Lower lobe of right lung (tissue), 2 donors: ENCODE data around the gene MPPED1. TPM values are rescaled to one million over a fixed set of nuclear protein-coding genes. Genes with fewer than 3 reads are reported as not detected.

Source experiments
- ATAC-seq, 2 donors: fragments of 200-7000 bp; cut with Tn5 transposase; one replicate each; pipeline ENCODE4 v1.9.1; 2020 to 2022; ENCODE audit warnings: mild to moderate bottlenecking in 2 of 2, moderate library complexity in 2 of 2
- DNase-seq: peaks from one replicate; pipeline ENCODE4 v3.0.0-alpha.2; 2020
- H3K27ac ChIP-seq: fragments of 200-600 bp; one replicate; pipeline ENCODE4 v1.8.0; 2022
- H3K27me3 ChIP-seq: fragments of 200-600 bp; one replicate; pipeline ENCODE4 v1.8.0; 2022; ENCODE audit warnings: low read depth
- H3K36me3 ChIP-seq: fragments of 200-600 bp; one replicate; pipeline ENCODE4 v1.8.0; 2022; ENCODE audit warnings: mild to moderate bottlenecking
- H3K4me1 ChIP-seq: fragments of 200-600 bp; one replicate; pipeline ENCODE4 v1.8.0; 2022
- H3K4me3 ChIP-seq: fragments of 200-600 bp; one replicate; pipeline ENCODE4 v1.8.0; 2022; ENCODE audit warnings: mild to moderate bottlenecking
- H3K9me3 ChIP-seq: fragments of 200-600 bp; one replicate; pipeline ENCODE4 v1.8.0; 2022
- intact Hi-C: fragments of 100-400 bp; cut with DNase I; formaldehyde crosslinking; loops from one replicate; pipeline ENCODE4 v1.11.0; 2022
- total RNA-seq: library from RNA; stranded (reverse); fragmentation: NEBNext Ultra II Directional; extraction: Animal tissue kit (Norgen Biotek cat#: 25700); gene quantifications from one replicate; pipeline ENCODE4 v1.2.1, GENCODE V29; 2021
- TF ChIP-seq, protein P1 (sequence below): fragments of 200-600 bp; IDR thresholded peaks from one replicate; pipeline ENCODE4 v1.8.0; 2022; ENCODE audit warnings: antibody characterized with exemption, mild to moderate bottlenecking
- donor health status: DM: no; HTN: yes; CAD: no; lungs with severe emphysema.

MPPED1 gene
- total RNA-seq, 1 donor from 2014 or later, result not detected

DNA sequence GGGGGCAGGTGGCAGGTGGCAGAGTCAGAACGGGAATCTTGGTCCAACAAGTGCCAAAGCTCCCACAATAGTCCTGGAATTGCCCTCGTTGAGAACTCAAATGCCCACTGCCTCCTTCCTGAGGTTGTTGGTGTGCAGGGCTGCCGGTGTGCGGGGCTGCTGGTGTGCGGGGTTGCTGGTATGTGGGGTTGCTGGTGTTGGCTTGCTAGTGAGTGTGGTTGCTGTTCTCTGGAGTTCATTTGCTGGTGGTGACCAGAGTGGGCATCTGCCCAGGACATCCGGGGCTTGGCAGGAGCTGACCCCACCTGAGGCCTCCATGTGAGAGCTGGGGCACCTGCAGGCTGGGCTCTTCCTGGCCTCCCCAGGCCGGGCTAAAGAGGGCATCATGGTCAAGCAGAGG lies 14.0 kb upstream of the MPPED1 start:
- no peaks in the 10 kb centered on the region for H3K9me3 ChIP-seq
- TF ChIP-seq, protein P1, sequence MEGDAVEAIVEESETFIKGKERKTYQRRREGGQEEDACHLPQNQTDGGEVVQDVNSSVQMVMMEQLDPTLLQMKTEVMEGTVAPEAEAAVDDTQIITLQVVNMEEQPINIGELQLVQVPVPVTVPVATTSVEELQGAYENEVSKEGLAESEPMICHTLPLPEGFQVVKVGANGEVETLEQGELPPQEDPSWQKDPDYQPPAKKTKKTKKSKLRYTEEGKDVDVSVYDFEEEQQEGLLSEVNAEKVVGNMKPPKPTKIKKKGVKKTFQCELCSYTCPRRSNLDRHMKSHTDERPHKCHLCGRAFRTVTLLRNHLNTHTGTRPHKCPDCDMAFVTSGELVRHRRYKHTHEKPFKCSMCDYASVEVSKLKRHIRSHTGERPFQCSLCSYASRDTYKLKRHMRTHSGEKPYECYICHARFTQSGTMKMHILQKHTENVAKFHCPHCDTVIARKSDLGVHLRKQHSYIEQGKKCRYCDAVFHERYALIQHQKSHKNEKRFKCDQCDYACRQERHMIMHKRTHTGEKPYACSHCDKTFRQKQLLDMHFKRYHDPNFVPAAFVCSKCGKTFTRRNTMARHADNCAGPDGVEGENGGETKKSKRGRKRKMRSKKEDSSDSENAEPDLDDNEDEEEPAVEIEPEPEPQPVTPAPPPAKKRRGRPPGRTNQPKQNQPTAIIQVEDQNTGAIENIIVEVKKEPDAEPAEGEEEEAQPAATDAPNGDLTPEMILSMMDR, result no peak
- ATAC-seq, result no peak
- peaks cover 43% of the 10 kb centered on the region for H3K27me3 ChIP-seq
- H3K36me3 ChIP-seq, result no peaks in the 10 kb centered on the region
- no peak overlapping the region for H3K27ac ChIP-seq
- intact Hi-C loops, result no loop called here
- H3K4me1 ChIP-seq, result no peaks in the 10 kb centered on the region
- DNase-seq, result no peak
- no peak overlapping the region for H3K4me3 ChIP-seq

DNA sequence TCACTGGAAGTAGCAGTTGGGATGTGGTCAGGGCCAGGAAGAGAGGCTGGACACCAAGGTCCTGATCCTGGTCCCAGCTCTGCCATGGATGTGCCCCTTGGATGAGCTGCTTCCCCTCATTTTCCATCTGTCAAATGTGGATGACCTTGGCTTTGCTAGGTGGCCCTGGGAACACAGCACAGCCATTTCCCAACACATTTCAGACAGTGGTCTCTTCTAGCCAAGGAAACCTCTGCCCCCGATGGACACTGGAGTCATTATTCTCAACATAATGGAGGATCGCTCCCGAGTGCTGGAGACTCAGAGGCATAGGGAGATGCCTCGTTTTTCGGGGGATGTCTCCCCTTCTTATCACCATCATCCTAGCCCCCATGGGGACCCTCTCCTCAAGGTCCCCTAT lies 13.6 kb upstream of the MPPED1 start:
- Histone ChIP-seq H3K9me3 (no peaks in the 10 kb centered on the region), H3K4me3 (no peak overlapping the region), H3K36me3 (no peaks in the 10 kb centered on the region), H3K27ac (no peak overlapping the region), H3K27me3 (peaks cover 43% of the 10 kb centered on the region), H3K4me1 (no peaks in the 10 kb centered on the region)
- intact Hi-C loops, result no loop called here
- no peak for DNase-seq
- TF ChIP-seq, protein P1, result no peak
- ATAC-seq, result no peak

GRCh38 chr22:43398910-43399309 lies 12.9 kb upstream of the MPPED1 start:
- no peaks in the 10 kb centered on the region for H3K4me1 ChIP-seq
- no peak overlapping the region for H3K4me3 ChIP-seq
- DNase-seq (no peak), ATAC-seq (no peak)
- no peaks in the 10 kb centered on the region for H3K36me3 ChIP-seq
- TF ChIP-seq, protein P1, result no peak
- no peak overlapping the region for H3K27ac ChIP-seq
- H3K9me3 ChIP-seq, result no peaks in the 10 kb centered on the region
- H3K27me3 ChIP-seq, result peaks cover 41% of the 10 kb centered on the region
- intact Hi-C loops, result no loop called here

GRCh38 chr22:43399338-43399979 lies 12.4 kb upstream of the MPPED1 start:
- TF ChIP-seq, protein P1, result no peak
- no peak overlapping the region for H3K4me3 ChIP-seq
- no peaks in the 10 kb centered on the region for H3K9me3 ChIP-seq
- DNase-seq (peak; percentile 30), ATAC-seq (no peak)
- peaks cover 40% of the 10 kb centered on the region for H3K27me3 ChIP-seq
- H3K4me1 ChIP-seq, result no peaks in the 10 kb centered on the region
- no peaks in the 10 kb centered on the region for H3K36me3 ChIP-seq
- no peak overlapping the region for H3K27ac ChIP-seq
- intact Hi-C loops, result no loop called here

DNA sequence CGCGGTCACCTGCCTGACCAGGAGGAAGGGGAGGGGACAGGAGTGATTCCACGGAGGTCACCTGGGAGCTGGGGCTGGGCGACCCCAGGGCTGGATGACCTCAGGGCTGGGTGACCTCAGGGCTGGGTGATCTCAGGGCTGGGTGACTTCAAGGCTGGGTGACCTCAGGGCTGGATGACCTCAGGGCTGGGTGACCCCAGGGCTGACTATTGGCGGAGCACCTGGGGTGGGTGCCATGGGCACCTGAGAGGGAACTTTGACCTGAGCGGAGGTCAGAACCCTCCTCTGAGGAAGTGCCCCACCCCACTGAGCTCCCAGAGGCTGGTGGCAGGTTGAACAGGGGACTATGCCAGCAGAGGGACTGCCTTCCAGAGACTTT lies 11.8 kb upstream of the MPPED1 start:
- Histone ChIP-seq H3K27ac (no peak overlapping the region), H3K27me3 (peaks cover 40% of the 10 kb centered on the region), H3K9me3 (no peaks in the 10 kb centered on the region), H3K36me3 (no peaks in the 10 kb centered on the region), H3K4me1 (no peaks in the 10 kb centered on the region), H3K4me3 (no peak overlapping the region)
- ATAC-seq (no peak), DNase-seq (peak; percentile 14)
- intact Hi-C loops, result no loop called here
- TF ChIP-seq, protein P1, result no peak

DNA sequence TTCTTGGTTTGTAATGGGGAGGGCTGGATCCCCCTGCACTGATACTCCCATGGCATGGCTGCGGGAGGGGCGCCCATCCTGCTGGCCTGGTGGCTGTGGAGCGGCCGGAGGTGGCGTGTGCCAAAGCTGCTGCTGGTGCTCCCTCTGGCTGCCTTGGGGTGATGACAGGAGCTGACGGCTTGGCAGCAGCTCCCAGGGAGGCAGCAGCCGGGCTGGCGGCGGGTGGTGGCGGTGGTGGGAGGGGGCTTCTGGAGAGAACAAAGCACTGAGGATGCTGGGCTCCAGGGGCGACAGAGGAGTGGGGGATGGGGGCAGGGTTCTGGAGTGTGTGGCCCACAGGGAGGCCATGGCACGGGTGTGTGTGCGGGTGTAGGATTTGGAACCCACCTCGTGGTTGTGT lies 11.4 kb upstream of the MPPED1 start:
- Histone ChIP-seq H3K4me1 (no peaks in the 10 kb centered on the region), H3K9me3 (no peaks in the 10 kb centered on the region), H3K36me3 (no peaks in the 10 kb centered on the region), H3K27me3 (peaks cover 38% of the 10 kb centered on the region), H3K27ac (no peak overlapping the region), H3K4me3 (no peak overlapping the region)
- intact Hi-C loops, result no loop called here
- no peak for ATAC-seq
- TF ChIP-seq, protein P1, result no peak
- peak; percentile 34 for DNase-seq
